HG03558 (cell line): ENCODE data around the gene SLC35F2.
"Not testable (repeated sequence)": the region's sequence is repeated elsewhere in the genome, so short reads cannot be mapped to it uniquely, and the experiment has no call there.

Experiments used
- ATAC-seq: cut with Tn5 transposase; IDR thresholded peaks from one replicate; pipeline ENCODE4 v1.9.1; 2021; ENCODE audit warnings: moderate number of reproducible peaks; ENCODE audit not compliant: unreplicated experiment; ENCODE audit errors: extremely low read depth

SLC35F2 gene, protein sequence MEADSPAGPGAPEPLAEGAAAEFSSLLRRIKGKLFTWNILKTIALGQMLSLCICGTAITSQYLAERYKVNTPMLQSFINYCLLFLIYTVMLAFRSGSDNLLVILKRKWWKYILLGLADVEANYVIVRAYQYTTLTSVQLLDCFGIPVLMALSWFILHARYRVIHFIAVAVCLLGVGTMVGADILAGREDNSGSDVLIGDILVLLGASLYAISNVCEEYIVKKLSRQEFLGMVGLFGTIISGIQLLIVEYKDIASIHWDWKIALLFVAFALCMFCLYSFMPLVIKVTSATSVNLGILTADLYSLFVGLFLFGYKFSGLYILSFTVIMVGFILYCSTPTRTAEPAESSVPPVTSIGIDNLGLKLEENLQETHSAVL

DNA sequence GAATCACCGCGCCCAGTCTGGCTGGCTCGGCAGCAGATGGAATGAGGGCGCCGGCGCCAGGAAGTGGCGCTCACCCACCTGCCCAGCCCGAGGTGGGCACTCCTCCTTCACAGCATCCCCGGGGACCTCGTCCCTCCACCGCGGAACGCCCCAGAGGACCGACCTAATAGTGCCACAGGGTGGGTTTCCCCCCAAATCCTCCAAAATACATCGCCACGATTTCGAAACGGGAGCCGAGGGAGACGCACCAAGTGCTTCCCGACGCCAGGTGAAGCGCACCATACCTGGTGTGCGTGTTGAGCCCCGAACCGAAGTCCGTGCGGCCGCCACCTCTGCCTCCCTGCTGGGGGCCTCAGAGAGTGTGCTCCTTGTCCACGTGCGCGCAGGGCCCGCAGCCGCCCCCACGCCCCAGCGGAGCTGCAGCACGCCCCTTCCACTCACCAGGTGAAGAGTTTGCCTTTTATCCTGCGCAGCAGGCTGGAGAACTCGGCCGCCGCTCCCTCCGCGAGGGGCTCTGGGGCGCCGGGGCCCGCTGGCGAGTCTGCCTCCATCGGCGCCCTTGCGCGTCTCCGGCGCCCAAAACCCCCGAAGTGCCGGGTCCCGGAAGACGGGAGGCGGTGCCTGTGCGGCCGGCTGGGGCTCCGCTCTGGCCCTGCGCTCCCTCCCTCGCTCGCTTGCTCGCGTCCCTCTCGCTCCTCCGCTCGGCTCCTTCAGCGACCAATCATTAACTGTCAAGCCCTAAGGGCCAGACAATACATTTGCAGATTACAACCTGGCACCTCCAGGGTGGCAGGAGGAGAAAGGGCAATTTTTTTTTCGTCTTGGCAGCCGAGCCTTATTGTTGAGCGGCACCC lies at the start of gene SLC35F2:
TSS of gene SLC35F2 (minus strand) at position 571 of the 854 bp plus-strand sequence. CDS start at position 551, 20 bp downstream.
- ATAC-seq: peak; percentile 89

DNA sequence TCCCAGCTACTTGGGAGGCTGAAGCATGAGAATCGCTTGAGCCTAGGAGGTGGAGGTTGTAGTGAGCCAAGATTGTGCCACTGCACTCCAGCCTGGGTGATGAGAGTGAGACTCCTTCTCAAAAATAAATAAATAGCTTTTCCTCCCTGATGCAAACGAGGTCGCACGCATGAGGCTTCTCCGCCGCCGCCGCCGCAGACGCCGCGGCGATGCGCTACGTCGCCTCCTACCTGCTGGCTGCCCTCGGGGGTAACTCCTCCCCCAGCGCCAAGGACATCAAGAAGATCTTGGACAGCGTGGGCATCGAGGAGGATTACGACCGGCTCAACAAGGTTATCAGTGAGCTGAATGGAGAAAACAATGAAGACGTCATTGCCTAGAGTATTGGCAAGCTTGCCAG lies 49.6 kb upstream of the SLC35F2 start:
- no peak for ATAC-seq

DNA sequence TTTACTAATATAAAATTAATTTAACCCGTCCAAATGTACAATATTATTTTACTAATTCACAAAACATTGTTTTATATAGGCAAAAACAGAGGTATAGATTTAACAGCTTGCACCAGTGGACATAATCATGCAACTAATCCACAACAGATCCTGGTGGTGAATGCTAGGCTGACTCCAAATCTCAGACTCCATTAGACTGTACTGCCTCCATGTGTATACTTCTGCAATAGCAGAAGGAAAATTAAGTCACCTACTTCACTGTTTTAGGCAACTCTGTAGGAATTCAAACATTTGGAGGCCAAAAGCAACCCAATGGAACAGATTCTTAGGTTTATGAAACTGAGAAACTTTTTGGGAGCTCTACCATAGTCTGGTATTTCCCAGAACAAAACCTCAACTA lies 39.7 kb upstream of the SLC35F2 start:
- ATAC-seq: no peak

DNA sequence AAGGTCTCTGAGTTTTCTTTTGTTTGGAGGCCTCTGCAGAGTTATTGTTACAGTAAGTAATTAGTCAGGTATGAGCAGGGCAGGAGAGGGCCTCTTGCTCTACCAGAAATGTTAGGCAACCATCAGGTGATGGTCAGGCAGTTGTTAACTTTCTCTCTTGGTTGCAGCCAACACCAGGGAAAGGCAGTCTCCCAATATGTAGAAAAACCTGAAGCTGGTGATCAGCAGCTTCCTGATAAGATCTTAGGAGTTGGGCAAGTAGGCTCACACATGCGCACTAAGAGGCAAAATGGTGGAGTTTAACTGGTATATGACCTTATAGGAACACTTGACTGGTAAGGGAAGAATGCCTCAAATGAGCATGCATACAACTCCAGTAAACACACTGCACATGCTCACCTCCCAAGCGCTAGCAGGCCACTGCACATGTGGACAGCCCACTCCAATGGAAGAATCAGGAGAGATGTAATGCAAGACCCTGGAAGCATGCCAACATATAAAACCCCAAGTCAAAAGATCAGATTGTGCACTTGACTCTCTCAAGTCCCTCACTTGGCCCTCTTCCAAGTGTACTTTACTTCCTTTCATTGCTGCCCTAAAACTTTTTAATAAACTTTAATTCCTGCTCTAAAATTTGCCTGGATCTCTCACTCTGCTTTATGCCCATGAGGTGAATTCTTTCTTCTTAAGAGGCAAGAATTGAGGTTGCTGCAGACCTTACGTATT lies 23.7 kb upstream of the SLC35F2 start:
- no peak for ATAC-seq

DNA sequence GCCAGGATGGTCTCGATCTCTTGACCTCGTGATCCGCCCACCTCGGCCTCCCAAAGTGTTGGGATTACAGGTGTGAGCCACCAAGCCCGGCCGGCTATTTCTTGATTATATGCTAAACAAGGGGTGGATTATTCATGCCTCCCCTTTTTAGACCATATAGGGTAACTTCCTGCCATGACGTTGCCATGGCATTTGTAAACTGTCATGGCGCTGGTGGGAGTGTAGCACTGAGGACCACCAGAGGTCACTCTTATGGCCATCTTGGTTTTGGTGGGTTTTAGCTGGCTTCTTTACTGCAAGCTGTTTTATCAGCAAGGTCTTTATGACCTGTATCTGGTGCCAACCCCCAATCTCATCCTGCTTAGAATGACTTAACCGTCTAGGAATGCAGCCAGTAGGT lies 22.9 kb upstream of the SLC35F2 start:
- ATAC-seq: not testable (repeated sequence)

DNA sequence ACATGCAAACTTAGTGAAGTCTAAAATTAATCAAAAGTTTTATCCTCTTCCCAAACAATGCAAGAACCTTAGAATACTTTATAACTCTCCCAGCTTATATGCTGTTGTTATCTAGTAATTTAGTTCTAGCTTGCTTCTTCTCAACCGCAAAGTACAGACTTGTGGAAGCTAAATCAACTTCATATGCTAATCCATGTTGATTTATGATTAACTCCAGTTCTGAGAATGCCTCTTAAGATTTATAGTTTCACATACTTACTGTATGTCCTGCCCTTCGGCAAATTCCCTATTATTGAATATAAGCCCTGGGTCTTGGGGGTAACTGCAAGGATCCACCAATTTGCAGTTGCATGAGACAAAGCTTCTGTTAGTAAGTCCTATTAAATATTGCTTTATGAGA lies 17.6 kb upstream of the SLC35F2 start:
- no peak for ATAC-seq

DNA sequence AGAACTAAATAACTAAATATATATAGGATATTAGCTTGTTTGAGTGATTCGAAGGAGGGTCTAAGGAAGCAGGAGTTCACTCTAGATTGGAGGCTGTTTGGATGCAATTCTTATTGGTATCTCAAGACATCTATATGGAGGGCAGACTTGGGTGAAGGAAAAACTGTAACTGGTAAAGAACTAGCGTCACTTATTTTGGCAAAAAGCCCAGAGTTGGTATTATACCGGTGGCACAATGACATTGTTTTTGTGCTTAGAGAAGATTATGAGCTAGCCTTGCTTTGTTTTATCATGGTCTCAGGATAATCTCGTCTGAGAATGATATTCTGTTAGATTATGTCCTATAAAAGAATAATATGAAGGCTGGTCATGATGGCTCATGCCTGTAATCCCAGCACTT lies 6.0 kb upstream of the SLC35F2 start:
- no peak for ATAC-seq

DNA sequence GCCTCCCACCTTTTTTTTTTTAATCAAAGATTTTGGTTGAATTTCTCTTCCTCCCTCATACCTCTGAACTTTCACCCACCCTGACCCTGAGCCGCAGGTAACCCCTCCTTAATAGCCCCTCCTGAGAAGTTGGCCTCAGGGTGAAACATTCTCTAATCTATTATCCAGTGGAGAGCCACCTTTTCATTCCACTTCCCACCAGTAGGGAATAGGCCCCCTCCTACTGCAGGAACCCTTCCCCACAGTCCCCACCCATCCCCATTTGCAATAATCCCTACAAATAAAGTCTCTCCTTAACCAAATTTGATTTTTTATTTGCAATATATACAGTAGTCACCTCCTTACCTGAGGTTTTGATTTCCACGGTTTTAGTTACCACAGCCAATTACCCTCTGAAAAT lies 2.1 kb upstream of the SLC35F2 start:
- ATAC-seq: no peak

DNA sequence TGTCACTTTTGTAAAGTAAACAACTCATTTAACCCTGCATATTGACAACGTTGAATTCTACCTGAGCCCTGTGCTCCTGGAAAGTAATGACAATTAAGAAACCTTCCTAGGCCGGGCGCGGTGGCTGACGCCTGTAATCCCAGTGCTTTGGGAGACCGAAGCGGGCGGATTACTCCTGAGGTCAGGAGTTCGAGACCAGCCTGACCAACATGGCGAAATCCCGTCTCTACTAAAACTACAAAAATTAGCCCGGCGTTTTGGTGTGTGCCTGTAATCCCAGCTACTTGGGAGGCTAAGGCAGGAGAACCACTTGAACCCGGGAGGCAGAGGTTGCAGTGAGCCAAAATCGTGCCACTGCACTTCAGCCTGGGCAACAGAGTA lies 1.6 kb upstream of the SLC35F2 start:
- not testable (repeated sequence) for ATAC-seq

DNA sequence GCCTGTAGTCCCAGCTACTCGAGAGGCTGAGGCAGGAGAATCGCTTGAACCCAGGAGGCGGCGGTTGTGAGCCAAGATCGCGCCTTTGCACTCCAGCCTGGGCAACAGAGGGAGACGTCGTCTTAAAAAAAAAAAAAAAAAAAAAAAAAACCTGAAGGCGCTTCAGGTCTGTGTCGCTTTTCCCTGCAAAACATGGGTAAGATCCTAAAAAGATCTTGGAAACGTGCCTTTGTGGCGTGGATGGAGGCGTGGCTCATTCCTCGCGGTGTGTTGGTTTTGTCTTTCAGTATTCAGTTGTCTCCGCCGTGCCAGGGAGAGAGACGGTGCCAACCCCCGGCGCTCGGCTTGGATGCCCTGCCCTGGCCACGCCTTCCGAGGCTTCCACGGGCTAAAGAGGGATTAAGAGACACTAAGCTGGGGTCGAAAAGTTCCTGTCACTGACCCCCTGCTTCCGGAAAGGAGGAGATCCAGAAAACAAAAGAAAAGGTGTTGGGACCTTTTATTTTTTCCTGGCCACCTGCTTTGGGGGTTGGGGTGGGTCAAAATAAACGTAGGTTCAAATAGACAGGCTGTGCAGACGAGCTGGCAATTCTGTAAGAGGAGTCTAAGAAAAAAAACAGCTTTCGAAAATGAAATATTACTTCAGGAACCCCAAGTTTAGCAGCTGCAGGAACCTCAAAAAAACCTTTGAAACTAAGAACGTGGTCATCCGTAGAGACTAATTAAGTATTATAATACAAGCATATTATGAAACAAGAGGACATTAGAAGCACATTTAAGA lies 1.1 kb upstream of the SLC35F2 start:
- no peak for ATAC-seq

DNA sequence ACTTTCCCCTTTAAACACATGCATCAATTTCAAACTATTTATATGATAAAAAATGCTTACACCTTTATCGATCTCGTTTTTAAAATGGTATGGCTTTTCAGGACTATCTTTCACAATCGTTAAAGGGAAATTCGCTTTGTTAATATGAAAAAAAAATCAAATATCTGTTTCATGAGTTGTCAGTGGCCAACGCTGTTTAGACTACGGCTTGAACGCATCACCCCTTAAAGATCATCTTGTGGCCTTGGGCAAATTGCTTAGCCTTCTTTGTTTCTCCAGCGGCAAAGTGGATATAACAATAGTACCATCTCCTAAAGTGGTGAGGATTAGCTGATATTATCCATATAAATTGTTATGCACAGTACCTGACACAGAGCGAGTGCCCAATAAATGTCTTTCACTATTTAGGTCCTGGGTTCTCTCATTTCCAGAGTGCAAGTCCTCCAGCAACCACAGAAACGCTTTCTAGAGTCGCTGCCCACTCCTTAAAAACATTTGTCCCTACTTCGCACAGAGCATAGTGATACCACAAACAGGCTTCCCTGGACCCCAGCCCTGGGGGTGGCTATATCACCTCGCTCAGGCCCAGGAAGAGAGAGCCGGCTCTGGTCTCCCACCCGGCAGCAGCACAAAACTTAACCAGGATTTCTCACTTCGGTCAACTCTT lies 904 bp downstream of the SLC35F2 start:
- ATAC-seq: no peak

DNA sequence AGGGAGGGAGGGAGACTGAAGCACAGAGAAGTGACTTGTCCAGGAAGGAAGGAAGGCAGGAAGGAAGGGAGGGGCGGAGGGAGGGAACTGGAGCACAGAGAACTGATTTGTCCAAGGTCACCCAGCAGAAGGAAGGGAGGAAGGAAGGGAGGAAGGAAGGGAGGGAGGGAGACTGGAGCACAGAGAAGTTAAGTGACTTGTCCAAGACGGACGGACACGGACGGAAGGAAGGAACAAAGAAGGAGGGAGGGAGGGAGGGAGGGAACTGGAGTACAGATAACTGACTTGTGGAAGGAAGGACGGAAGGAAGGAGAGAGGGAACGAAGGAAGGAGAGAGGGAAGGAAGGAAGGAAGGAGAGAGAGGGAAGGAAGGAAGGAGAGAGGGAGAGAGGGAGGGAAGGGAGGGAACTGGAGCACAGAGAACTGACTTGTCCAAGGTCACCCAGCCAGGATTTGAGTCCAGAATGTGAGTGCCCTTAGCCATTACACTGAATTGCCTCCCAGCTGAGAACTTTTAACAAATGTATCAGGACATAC lies 1.5 kb downstream of the SLC35F2 start:
- ATAC-seq: no peak

DNA sequence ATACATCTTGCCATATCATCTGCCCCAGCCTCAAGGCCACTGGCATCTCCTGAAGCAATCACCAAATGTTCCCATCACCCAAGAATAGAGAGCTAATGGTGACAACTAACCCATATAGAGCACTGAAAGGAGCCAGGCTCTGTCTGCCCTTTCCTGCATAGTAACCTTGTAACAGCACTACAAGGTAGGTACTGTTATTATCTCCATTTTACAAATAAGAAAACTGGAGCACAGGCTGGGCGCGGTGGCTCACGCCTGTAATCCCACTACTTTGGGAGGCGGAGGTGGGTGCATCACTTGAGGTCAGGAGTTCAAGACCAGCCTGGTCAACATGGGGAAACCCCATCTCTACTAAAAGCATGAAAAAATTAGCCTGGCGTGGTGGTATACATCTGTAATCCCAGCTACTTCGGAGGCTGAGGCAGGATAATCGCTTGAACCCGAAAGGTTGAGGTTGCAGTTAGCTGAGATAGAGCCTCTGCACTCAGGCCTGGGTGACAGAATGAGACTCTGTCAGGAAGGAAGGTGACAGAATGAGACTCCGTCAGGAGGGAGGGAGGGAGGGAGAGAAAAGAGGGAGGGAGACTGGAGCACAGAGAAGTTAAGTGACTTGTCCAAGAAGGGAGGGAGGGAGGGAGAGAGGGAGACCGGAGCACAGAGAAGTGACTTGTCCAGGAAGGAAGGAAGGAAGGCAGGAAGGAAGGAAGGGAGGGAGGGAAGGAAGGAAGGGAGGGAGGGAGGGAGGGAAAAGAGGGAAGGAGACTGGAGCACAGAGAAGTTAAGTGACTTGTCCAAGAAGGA lies 2.2 kb downstream of the SLC35F2 start:
- no peak for ATAC-seq

DNA sequence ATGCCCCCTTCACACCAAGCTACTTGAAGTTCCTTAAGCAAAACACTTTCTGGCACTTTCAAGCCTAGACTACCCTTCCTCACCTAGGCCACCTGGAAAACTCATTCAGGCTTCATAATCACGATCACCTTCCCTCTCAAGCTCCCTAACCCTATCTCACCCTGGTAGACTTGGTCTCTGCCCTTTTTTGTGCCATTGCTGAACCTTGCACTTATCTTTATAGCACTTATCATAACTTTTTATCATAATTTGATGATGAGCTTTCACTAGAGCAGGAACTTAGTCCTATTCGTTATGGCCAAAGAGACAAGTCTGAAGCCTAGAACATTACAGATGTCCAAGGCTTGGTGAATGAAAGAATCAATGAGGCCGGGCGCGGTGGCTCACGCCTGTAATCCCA lies 5.5 kb downstream of the SLC35F2 start:
- ATAC-seq: no peak

DNA sequence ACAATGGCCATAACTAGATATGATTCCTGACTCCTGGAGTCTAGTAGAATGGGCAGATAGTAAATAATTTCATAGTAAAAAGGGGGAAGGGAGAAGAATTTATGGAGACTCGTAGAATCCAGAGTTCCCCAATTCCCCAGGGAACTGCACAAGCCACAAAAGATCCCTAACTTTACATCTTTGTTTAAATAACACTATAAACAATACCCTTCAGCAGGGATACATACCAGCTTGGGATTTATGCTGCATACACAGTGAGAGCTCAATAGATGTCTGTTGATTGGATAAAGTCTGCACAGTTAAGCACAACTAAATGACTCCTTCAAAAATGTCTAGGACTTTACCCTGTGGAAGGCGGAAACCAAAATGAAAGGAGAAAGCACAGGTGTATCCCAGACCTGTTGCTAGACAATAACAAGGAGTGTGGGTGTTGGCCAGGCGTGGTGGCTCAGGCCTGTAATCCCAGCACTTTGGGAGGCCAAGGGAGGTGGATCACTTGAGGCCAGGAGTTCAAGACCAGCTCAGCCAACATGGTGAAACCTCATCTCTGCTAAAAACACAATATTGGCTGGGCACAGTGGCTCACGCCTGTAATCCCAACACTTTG lies 6.8 kb downstream of the SLC35F2 start:
- no peak for ATAC-seq

DNA sequence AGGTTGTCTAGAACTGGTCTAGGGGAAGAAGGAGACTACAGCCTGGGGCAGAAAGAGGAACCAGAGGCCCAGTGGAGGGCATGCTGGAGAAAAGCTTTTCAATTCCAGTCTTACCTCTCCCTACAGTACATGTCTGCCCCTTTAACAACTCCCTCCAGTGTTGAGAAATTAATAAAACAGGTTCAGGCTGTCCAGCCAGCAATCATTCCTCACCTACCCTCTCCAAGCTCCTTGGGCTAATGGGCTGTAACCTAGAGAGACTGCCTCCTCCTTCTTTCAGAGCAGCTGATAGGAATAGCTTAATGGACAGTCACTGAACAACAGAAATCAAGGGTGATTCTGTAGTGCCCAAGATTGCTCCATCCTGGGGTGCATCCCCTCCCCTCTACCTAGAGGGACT lies 8.8 kb downstream of the SLC35F2 start:
- ATAC-seq: no peak

DNA sequence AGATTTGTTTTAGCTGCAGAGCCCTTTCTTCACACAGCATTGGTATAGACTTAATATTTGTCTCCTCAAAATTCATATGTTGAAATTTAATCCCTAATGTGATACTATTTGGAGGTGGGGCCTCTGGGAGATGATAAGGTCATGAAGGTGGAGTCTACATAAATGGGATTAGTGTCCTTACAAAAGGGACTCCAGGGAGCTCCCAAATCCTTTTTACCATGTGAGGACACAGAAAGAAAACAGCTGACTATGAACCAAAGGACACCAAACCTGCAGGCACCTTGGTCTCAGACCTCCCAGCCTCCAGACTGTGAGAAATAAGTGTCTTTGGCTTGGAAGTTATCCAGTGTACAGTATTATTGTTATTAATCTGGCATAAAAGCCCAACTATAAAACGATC lies 10.2 kb downstream of the SLC35F2 start:
- ATAC-seq: no peak

DNA sequence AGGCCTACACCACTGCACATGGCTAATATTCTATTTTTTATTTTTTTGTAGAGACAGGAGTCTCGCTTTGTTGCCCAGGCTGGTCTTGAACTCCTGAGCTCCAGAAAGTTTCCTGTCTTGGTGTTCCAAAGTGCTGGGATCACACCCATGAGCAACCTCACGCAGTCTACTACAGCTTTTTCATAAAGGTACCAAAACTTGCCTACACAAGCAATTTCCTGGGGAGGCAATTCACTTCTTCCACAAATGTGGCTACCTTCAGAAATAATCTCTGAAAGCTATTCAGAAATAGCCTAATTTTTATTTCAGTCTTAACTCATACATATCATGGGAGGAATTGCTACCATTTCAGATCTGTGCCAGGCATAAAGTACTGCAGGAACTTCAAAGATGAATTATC lies 11.4 kb downstream of the SLC35F2 start:
- ATAC-seq: no peak
